IMR-90 (cell line): Measurements from ENCODE around the gene CDH15. TPM values are rescaled to one million over a fixed set of nuclear protein-coding genes. Genes with fewer than 3 reads are reported as not detected.

Experiments used
- ATAC-seq: fragments of 200-7000 bp; cut with Tn5 transposase; 2 replicates; pipeline ENCODE4 v1.9.1; 2020; ENCODE audit warnings: low read depth, mild to moderate bottlenecking, moderate library complexity
- BruUV-seq: library from RNA; stranded (reverse); fragments of 400-500 nt; replicated peaks from 2 replicates; lab custom pipeline; 2021; lab: Mats Ljungman, UMichigan
- CTCF ChIA-PET: fragments of 300-600 bp; formaldehyde crosslinking; extraction: SDS; loops from one replicate; lab custom pipeline; 2021; ENCODE audit warnings: antibody characterized with exemption; lab: Yijun Ruan, JAX
- POLR2A ChIA-PET: fragments of 300-600 bp; sonication (Branson Sonifier 250); formaldehyde crosslinking; loops from one replicate; lab custom pipeline; 2022; ENCODE audit warnings: antibody characterized with exemption; ENCODE audit not compliant: unreplicated experiment; lab: Charles Lee
- DNase-seq: peaks from one replicate; pipeline ENCODE4 v3.0.0; 2013
- H2AFZ ChIP-seq: replicated peaks from 2 replicates; pipeline ENCODE3; 2013; ENCODE audit warnings: low read length, mild to moderate bottlenecking; ENCODE audit not compliant: poor library complexity
- H2AK5ac ChIP-seq: 2 replicates; pipeline ENCODE4 v1.6.1; 2013; ENCODE audit warnings: low read depth, low read length, inconsistent platforms
- H2AK9ac ChIP-seq: replicated peaks from 2 replicates; pipeline ENCODE3; 2013; ENCODE audit warnings: mild to moderate bottlenecking, low read depth, low read length, moderate library complexity; ENCODE audit not compliant: poor library complexity
- H2BK120ac ChIP-seq: 2 replicates; pipeline ENCODE4 v1.6.1; 2013; ENCODE audit warnings: low read depth, low read length, inconsistent platforms
- H2BK15ac ChIP-seq: 3 replicates; pipeline ENCODE4 v1.6.1; 2013; ENCODE audit warnings: low read depth, low read length, inconsistent platforms
- H2BK20ac ChIP-seq: 2 replicates; pipeline ENCODE4 v1.6.1; 2013; ENCODE audit warnings: low read depth, mild to moderate bottlenecking, inconsistent platforms, low read length, moderate library complexity
- H2BK5ac ChIP-seq: 2 replicates; pipeline ENCODE4 v1.6.1; 2013; ENCODE audit warnings: mild to moderate bottlenecking, low read depth, low read length, inconsistent platforms; ENCODE audit not compliant: poor library complexity, severe bottlenecking
- H3K14ac ChIP-seq: replicated peaks from 2 replicates; pipeline ENCODE4 v1.6.1; 2013; ENCODE audit warnings: low read depth, low read length, inconsistent platforms
- H3K18ac ChIP-seq: 2 replicates; pipeline ENCODE4 v1.6.1; 2013; ENCODE audit warnings: low read depth, low read length, control low read depth
- H3K23ac ChIP-seq: 2 replicates; pipeline ENCODE4 v1.6.1; 2013; ENCODE audit warnings: low read depth, low read length, inconsistent platforms
- H3K27ac ChIP-seq: 2 replicates; pipeline ENCODE4 v1.5.1; 2013; ENCODE audit warnings: mild to moderate bottlenecking, control low read depth, low read length; ENCODE audit not compliant: insufficient read depth
- H3K27me3 ChIP-seq: 2 replicates; pipeline ENCODE4 v1.6.1; 2013; ENCODE audit warnings: low read length; ENCODE audit not compliant: control insufficient read depth, insufficient read depth
- H3K36me3 ChIP-seq: 2 replicates; pipeline ENCODE4 v1.6.1; 2013; ENCODE audit warnings: low read length, mixed read lengths; ENCODE audit not compliant: control insufficient read depth, insufficient read depth
- H3K4ac ChIP-seq: 2 replicates; pipeline ENCODE4 v1.6.1; 2013; ENCODE audit warnings: low read depth, low read length, inconsistent platforms
- H3K4me1 ChIP-seq: 2 replicates; pipeline ENCODE4 v1.6.1; 2013; ENCODE audit warnings: low read length, mixed read lengths; ENCODE audit not compliant: control insufficient read depth, insufficient read depth
- H3K4me2 ChIP-seq: 2 replicates; pipeline ENCODE4 v1.6.1; 2013; ENCODE audit warnings: low read depth, mild to moderate bottlenecking, control low read depth, low read length, moderate library complexity
- H3K4me3 ChIP-seq: 2 replicates; pipeline ENCODE4 v1.5.1; 2013; ENCODE audit warnings: low read depth, mild to moderate bottlenecking, control low read depth, low read length, moderate library complexity; ENCODE audit not compliant: insufficient read depth
- H3K56ac ChIP-seq: 2 replicates; pipeline ENCODE4 v1.6.1; 2013; ENCODE audit warnings: low read length, inconsistent platforms; ENCODE audit not compliant: insufficient read depth; ENCODE audit errors: extremely low read depth
- H3K79me1 ChIP-seq, 2 experiments: 2 replicates each; pipeline ENCODE4 v1.6.1; 2013; ENCODE audit warnings: low read length in 2 of 2, inconsistent platforms in 1 of 2, low read depth in 1 of 2
- H3K9ac ChIP-seq: 2 replicates; pipeline ENCODE4 v1.6.1; 2013; ENCODE audit warnings: low read depth, low read length, control low read depth
- H3K9me1 ChIP-seq: 2 replicates; pipeline ENCODE4 v1.6.1; 2013; ENCODE audit warnings: low read length, inconsistent platforms; ENCODE audit not compliant: insufficient read depth
- H3K9me3 ChIP-seq: 2 replicates; pipeline ENCODE4 v1.6.1; 2013; ENCODE audit warnings: low read length; ENCODE audit not compliant: control insufficient read depth, insufficient read depth
- H4K20me1 ChIP-seq: 2 replicates; pipeline ENCODE4 v1.6.1; 2013; ENCODE audit warnings: low read length, inconsistent platforms; ENCODE audit not compliant: insufficient read depth
- H4K5ac ChIP-seq: 2 replicates; pipeline ENCODE4 v1.6.1; 2013; ENCODE audit warnings: mild to moderate bottlenecking, low read depth, low read length, control low read depth
- H4K8ac ChIP-seq, 2 experiments: 2 replicates each; pipeline ENCODE4 v1.6.1; 2013; ENCODE audit warnings: low read depth in 2 of 2, low read length in 2 of 2, control low read depth in 1 of 2, inconsistent platforms in 1 of 2
- H4K91ac ChIP-seq: 2 replicates; pipeline ENCODE4 v1.6.1; 2013; ENCODE audit warnings: low read depth, low read length, inconsistent platforms; ENCODE audit not compliant: insufficient read depth
- BHLHE40 ChIP-seq: fragments of 150-350 bp; IDR thresholded peaks from 2 replicates; pipeline ENCODE4 v1.6.1; 2016; ENCODE audit warnings: mild to moderate bottlenecking, low read depth, low read length
- ELK1 ChIP-seq: fragments of 150-350 bp; IDR thresholded peaks from 2 replicates; pipeline ENCODE4 v1.6.1; 2016; ENCODE audit warnings: low read depth, mild to moderate bottlenecking, low read length, moderate library complexity, borderline replicate concordance
- MAZ ChIP-seq: IDR thresholded peaks from 2 replicates; pipeline ENCODE4 v1.6.1; 2012; ENCODE audit warnings: low read depth, mild to moderate bottlenecking, low read length, improper control_type of control experiment, moderate library complexity, borderline replicate concordance
- MXI1 ChIP-seq: IDR thresholded peaks from 2 replicates; pipeline ENCODE4 v1.6.1; 2012; ENCODE audit warnings: low read depth, mild to moderate bottlenecking, low read length, moderate library complexity, borderline replicate concordance
- NFE2L2 ChIP-seq: fragments of 150-350 bp; IDR thresholded peaks from 2 replicates; pipeline ENCODE4 v1.6.1; 2016; ENCODE audit warnings: low read depth, mild to moderate bottlenecking, low read length
- POLR2A ChIP-seq: IDR thresholded peaks from 2 replicates; pipeline ENCODE4 v1.6.1; 2012; ENCODE audit warnings: mild to moderate bottlenecking, low read depth, low read length
- USF2 ChIP-seq: fragments of 150-350 bp; IDR thresholded peaks from 2 replicates; pipeline ENCODE4 v1.6.1; 2017; ENCODE audit warnings: mild to moderate bottlenecking, antibody characterized with exemption, low read length, low read depth
- WGBS, 2 experiments: methylation state at CpG; one replicate each; pipeline versions ENCODE4 v1.1.5 to v1.1.7; 2013; ENCODE audit warnings: missing lambda C conversion rate in 2 of 2; ENCODE audit not compliant: insufficient read length in 1 of 2; ENCODE audit errors: extremely low coverage in 2 of 2; 5-methylcytosine and 5-hydroxymethylcytosine counted together
- dilution Hi-C: fragments of 300-500 bp; cut with HindIII; formaldehyde crosslinking; loops from one replicate; pipeline ENCODE4 v1.14.3; 2018; ENCODE audit warnings: low sequenced_read_pairs; ENCODE audit not compliant: unreplicated experiment
- in situ Hi-C: fragments of 300-500 bp; cut with MboI; formaldehyde crosslinking; loops from 3 replicates; pipeline ENCODE4 v1.14.3; 2019; ENCODE audit warnings: low sequenced_read_pairs, inconsistent platforms, mixed read lengths
- intact Hi-C: fragments of 100-400 bp; cut with micrococcal nuclease; formaldehyde crosslinking; loops from 2 replicates; pipeline ENCODE4 v1.10.0; 2022
- polyA plus RNA-seq, 3 experiments: library from polyadenylated mRNA; depleted of rRNA; stranded (reverse); fragments of >200 nt; gene quantifications; 2 replicates each; pipeline ENCODE4 v1.2.3, GENCODE V29; 2012; ENCODE audit warnings: low replicate concordance in 1 of 3
- total RNA-seq: library from RNA; depleted of rRNA; stranded (reverse); fragments of >200 nt; gene quantifications from 2 replicates; pipeline ENCODE4 v1.2.3, GENCODE V29; 2012

Gene CDH15
- total and polyA plus RNA-seq, 2 of the 4 experiments (the other 2 are of a cell fraction), result 0.18 to 0.62 TPM

- Histone ChIP-seq H3K9me1 (no peaks in the 10 kb centered on the region), H2BK20ac (no peak overlapping the region), H3K4ac (no peak overlapping the region), H4K20me1 (no peaks in the 10 kb centered on the region; the same call in 1 of the 2 replicates), H2BK120ac (no peak overlapping the region), H2AK5ac (no peak overlapping the region), H3K27ac (no peak overlapping the region), H2BK15ac (no peak overlapping the region), H3K14ac (no peak overlapping the region), H2AK9ac (no peak overlapping the region), H3K36me3 (no peaks in the 10 kb centered on the region), H3K4me3 (no peak overlapping the region), H4K5ac (no peak overlapping the region), H3K4me1 (no peaks in the 10 kb centered on the region), H2BK5ac (no peak overlapping the region), H3K18ac (no peak overlapping the region), H3K23ac (no peak overlapping the region), H3K9ac (no peak overlapping the region), H3K56ac (no peak overlapping the region), H3K27me3 (peaks cover 23% of the 10 kb centered on the region), H3K4me2 (no peak overlapping the region), H2AFZ (no peak overlapping the region), H4K8ac (no peak overlapping the region), H3K79me1 (no peaks in the 10 kb centered on the region), H4K91ac (no peak overlapping the region), H3K9me3 (no peaks in the 10 kb centered on the region)
- DNase-seq (no peak), ATAC-seq (no peak)
- ChIA-PET POLR2A (no interaction called here), CTCF (no interaction called here)
- dilution Hi-C loops (no loop called here), in situ Hi-C loops (no loop called here), intact Hi-C loops (no loop called here)
- 70% methylated on average over 6 of the region's 9 CpGs; no CpG with 5 or more reads in 1 of the 2 experiments for WGBS, 2 experiments
- no peak for TF ChIP-seq MAZ
- no peak for TF ChIP-seq POLR2A
- TF ChIP-seq MXI1, result no peak
- TF ChIP-seq NFE2L2, result no peak
- TF ChIP-seq USF2, result no peak
- no peak for TF ChIP-seq ELK1
- no peak for TF ChIP-seq BHLHE40
- no TSS peak for BruUV-seq
Measured at GRCh38 chr16:89184677-89184932, 13.1 kb downstream of the CDH15 start.
